HG02763 (cell line): ENCODE measurements around the gene BLVRB.
"Not testable (repeated sequence)": the region's sequence is repeated elsewhere in the genome, so short reads cannot be mapped to it uniquely, and the experiment has no call there.

Experiments used
- ATAC-seq: cut with Tn5 transposase; IDR thresholded peaks from one replicate; pipeline ENCODE4 v1.9.1; 2021; ENCODE audit warnings: mild to moderate bottlenecking, moderate library complexity; ENCODE audit not compliant: unreplicated experiment

Gene BLVRB

GRCh38 chr19:40410030-40410389 lies 55.5 kb downstream of the BLVRB start:
- no peak for ATAC-seq

GRCh38 chr19:40408598-40408925 lies 57.0 kb downstream of the BLVRB start:
- not testable (repeated sequence) for ATAC-seq

GRCh38 chr19:40407714-40408597 lies 57.6 kb downstream of the BLVRB start:
- ATAC-seq = no peak

GRCh38 chr19:40403262-40403984 lies 62.1 kb downstream of the BLVRB start:
- ATAC-seq = peak; percentile 68

- ATAC-seq = no peak
Observed at GRCh38 chr19:40400559-40400958, 65.0 kb downstream of the BLVRB start.

- ATAC-seq = no peak
Observed at GRCh38 chr19:40398417-40399131, 67.0 kb downstream of the BLVRB start.
